ENCODE results near the gene MAGEB4. TPM values are rescaled to one million over a fixed set of nuclear protein-coding genes. Genes with fewer than 3 reads are reported as not detected.

The MAGEB4 gene
- total RNA-seq, 1 experiment from 2014 or later, result not detected

GRCh38 chrX:30248854-30249253 is 7.1 kb downstream of the MAGEB4 start:
- Histone ChIP-seq H3K79me2 (ENCODE audit: low read length) (no peaks in the 10 kb centered on the region), H3K27ac (ENCODE audit: low read length) (no peak overlapping the region), H4K20me1 (ENCODE audit: low read length) (no peaks in the 10 kb centered on the region), H3K4me2 (ENCODE audit: low read length) (no peak overlapping the region), H3K27me3 (ENCODE audit: low read length) (0 out of 2 replicates have a peak, but pooled peaks cover 5% of the 10 kb centered on the region), H3K4me3 (ENCODE audit: low read length) (no peak overlapping the region), H3K4me1 (ENCODE audit: insufficient read depth, low read length) (no peaks in the 10 kb centered on the region), H3K9me3 (ENCODE audit: low read length) (no peaks in the 10 kb centered on the region), H2AFZ (ENCODE audit: low read length) (no peak overlapping the region), H3K9ac (ENCODE audit: low read length) (no peak overlapping the region), H3K36me3 (ENCODE audit: low read depth, low read length) (no peaks in the 10 kb centered on the region), H3K9me2 (replicated peaks; ENCODE audit: low read length) (no peaks in the 10 kb centered on the region), H3F3A (ENCODE audit: low read length, unreplicated experiment) (no peaks in the 10 kb centered on the region)
- TF ChIP-seq EZH2phosphoT487 (IDR thresholded peaks at IDR 0.05; ENCODE audit: borderline replicate concordance, low read length) (no peak), EZH2 (IDR thresholded peaks at IDR 0.05; ENCODE audit: low read length, unreplicated experiment) (no peak), CTCF (conservative IDR thresholded peaks at IDR 0.05; ENCODE audit: low read depth, low read length) (no peak)
- CTCF ChIA-PET, result no interaction called here
- ATAC-seq (no peak), DNase-seq (no peak)
- intact Hi-C loops (cut with micrococcal nuclease), result no loop called here
- POLR2A ChIA-PET (ENCODE audit: unreplicated experiment), result no interaction called here
- BruUV-seq (replicated peaks), result no TSS peak

- intact Hi-C loops (cut with micrococcal nuclease), result no loop called here
- no peaks in the 10 kb centered on the region for H3K4me1 ChIP-seq (ENCODE audit: insufficient read depth, low read length)
- H3K27ac ChIP-seq (ENCODE audit: low read length), result no peak overlapping the region
- no peaks in the 10 kb centered on the region for H3F3A ChIP-seq (ENCODE audit: low read length, unreplicated experiment)
- ATAC-seq (no peak), DNase-seq (no peak)
- no peak overlapping the region for H3K9ac ChIP-seq (ENCODE audit: low read length)
- H3K79me2 ChIP-seq (ENCODE audit: low read length), result no peaks in the 10 kb centered on the region
- H3K27me3 ChIP-seq (ENCODE audit: low read length), result no peaks in the 10 kb centered on the region
- no peak overlapping the region for H2AFZ ChIP-seq (ENCODE audit: low read length)
- no peak overlapping the region for H3K4me3 ChIP-seq (ENCODE audit: low read length)
- no peak for TF ChIP-seq EZH2 (IDR thresholded peaks at IDR 0.05; ENCODE audit: low read length, unreplicated experiment)
- no peak for TF ChIP-seq CTCF (conservative IDR thresholded peaks at IDR 0.05; ENCODE audit: low read depth, low read length)
- TF ChIP-seq EZH2phosphoT487 (IDR thresholded peaks at IDR 0.05; ENCODE audit: borderline replicate concordance, low read length), result no peak
- BruUV-seq (replicated peaks), result no TSS peak
- ChIA-PET CTCF (no interaction called here), POLR2A (ENCODE audit: unreplicated experiment) (no interaction called here)
- 0 out of 2 replicates have a peak, but pooled peaks cover 3% of the 10 kb centered on the region for H3K9me3 ChIP-seq (ENCODE audit: low read length)
- H3K36me3 ChIP-seq (ENCODE audit: low read depth, low read length), result no peaks in the 10 kb centered on the region
- no peak overlapping the region for H3K4me2 ChIP-seq (ENCODE audit: low read length)
- H4K20me1 ChIP-seq (ENCODE audit: low read length), result no peaks in the 10 kb centered on the region
- no peaks in the 10 kb centered on the region for H3K9me2 ChIP-seq (replicated peaks; ENCODE audit: low read length)
Measured at GRCh38 chrX:30253257-30253656, 11.5 kb downstream of the MAGEB4 start.

- ChIA-PET POLR2A (ENCODE audit: unreplicated experiment) (no interaction called here), CTCF (no interaction called here)
Measured at GRCh38 chrX:30259927-30260326, 18.1 kb downstream of the MAGEB4 start.

More at GRCh38 chrX:30259927-30260326, 18.1 kb downstream of the MAGEB4 start:
- no peaks in the 10 kb centered on the region for H3F3A ChIP-seq (ENCODE audit: low read length, unreplicated experiment)
- H2AFZ ChIP-seq (ENCODE audit: low read length), result no peak overlapping the region
- H3K36me3 ChIP-seq (ENCODE audit: low read depth, low read length), result no peaks in the 10 kb centered on the region
- DNase-seq (no peak), ATAC-seq (no peak)
- no TSS peak for BruUV-seq (replicated peaks)
- no peaks in the 10 kb centered on the region for H4K20me1 ChIP-seq (ENCODE audit: low read length)
- TF ChIP-seq CTCF (conservative IDR thresholded peaks at IDR 0.05; ENCODE audit: low read depth, low read length), result no peak
- TF ChIP-seq EZH2phosphoT487 (IDR thresholded peaks at IDR 0.05; ENCODE audit: borderline replicate concordance, low read length), result no peak
- TF ChIP-seq EZH2 (IDR thresholded peaks at IDR 0.05; ENCODE audit: low read length, unreplicated experiment), result no peak
- intact Hi-C loops (cut with micrococcal nuclease), result no loop called here
- H3K27ac ChIP-seq (ENCODE audit: low read length), result no peak overlapping the region
- no peak overlapping the region for H3K4me3 ChIP-seq (ENCODE audit: low read length)
- no peak overlapping the region for H3K9ac ChIP-seq (ENCODE audit: low read length)
- no peaks in the 10 kb centered on the region for H3K4me1 ChIP-seq (ENCODE audit: insufficient read depth, low read length)
- H3K9me3 ChIP-seq (ENCODE audit: low read length), result 0 out of 2 replicates have a peak, but pooled peaks cover 2% of the 10 kb centered on the region
- peaks cover 8% of the 10 kb centered on the region; the same call in 1 of the 2 replicates for H3K27me3 ChIP-seq (ENCODE audit: low read length)
- H3K9me2 ChIP-seq (replicated peaks; ENCODE audit: low read length), result no peaks in the 10 kb centered on the region
- H3K79me2 ChIP-seq (ENCODE audit: low read length), result no peaks in the 10 kb centered on the region
- no peak overlapping the region for H3K4me2 ChIP-seq (ENCODE audit: low read length)
